GM19238 (cell line): ENCODE data around the gene PFN3.

ENCODE experiments used
- DNase-seq: peaks from one replicate; pipeline ENCODE4 v3.0.0; 2011; ENCODE audit warnings: low spot score; ENCODE audit not compliant: insufficient read length

PFN3 gene

DNA sequence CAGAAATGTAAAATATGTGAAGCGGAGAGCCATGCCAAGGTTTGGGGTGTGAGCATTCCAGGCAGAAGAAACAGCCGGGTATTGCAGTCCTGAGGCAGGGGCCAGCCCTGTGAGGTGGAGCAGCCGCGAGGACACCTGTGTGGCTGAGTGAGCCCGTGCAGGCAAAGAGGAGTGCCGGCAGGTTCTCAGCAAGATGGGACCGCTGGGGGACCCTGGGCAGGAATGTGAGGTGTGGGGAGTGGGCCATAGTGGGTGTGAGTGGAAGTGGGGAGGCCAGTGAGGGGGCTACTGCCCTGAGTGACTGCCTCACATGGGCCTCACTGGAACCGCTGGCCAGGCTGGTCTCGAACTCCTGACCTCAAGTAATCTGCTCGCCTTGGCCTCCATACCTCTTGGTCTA lies 38.0 kb upstream of the PFN3 start:
- DNase-seq, result no peak

GRCh38 chr5:177437623-177438022 lies 37.2 kb upstream of the PFN3 start:
- DNase-seq, result no peak

DNA sequence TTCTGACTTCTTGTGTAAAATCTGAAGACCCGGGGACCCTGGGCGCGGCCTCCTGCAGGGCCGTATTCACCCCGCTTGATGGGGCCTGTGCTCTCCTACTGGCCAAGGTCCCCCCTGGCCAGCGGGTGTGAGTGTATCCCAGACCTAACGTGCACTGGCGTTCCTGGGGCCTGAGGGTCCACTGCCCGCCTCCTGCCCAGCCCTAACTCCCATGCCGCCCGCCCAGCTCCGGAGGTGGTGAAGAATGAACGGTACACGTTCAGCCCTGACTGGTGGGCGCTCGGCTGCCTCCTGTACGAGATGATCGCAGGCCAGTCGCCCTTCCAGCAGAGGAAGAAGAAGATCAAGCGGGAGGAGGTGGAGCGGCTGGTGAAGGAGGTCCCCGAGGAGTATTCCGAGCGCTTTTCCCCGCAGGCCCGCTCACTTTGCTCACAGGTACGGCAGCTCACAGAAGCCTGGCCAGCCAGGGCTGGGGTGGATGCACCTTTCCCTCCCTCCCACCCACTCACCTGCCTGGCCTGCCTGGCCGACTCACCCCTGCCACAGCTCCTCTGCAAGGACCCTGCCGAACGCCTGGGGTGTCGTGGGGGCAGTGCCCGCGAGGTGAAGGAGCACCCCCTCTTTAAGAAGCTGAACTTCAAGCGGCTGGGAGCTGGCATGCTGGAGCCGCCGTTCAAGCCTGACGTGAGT lies 35.5 kb upstream of the PFN3 start:
- no peak for DNase-seq

GRCh38 chr5:177434942-177435738 lies 34.7 kb upstream of the PFN3 start:
- DNase-seq, result no peak

- DNase-seq, result no peak
Measured at GRCh38 chr5:177434437-177434836, 34.0 kb upstream of the PFN3 start.

- no peak for DNase-seq
Measured at GRCh38 chr5:177433658-177434217, 33.3 kb upstream of the PFN3 start.

DNA sequence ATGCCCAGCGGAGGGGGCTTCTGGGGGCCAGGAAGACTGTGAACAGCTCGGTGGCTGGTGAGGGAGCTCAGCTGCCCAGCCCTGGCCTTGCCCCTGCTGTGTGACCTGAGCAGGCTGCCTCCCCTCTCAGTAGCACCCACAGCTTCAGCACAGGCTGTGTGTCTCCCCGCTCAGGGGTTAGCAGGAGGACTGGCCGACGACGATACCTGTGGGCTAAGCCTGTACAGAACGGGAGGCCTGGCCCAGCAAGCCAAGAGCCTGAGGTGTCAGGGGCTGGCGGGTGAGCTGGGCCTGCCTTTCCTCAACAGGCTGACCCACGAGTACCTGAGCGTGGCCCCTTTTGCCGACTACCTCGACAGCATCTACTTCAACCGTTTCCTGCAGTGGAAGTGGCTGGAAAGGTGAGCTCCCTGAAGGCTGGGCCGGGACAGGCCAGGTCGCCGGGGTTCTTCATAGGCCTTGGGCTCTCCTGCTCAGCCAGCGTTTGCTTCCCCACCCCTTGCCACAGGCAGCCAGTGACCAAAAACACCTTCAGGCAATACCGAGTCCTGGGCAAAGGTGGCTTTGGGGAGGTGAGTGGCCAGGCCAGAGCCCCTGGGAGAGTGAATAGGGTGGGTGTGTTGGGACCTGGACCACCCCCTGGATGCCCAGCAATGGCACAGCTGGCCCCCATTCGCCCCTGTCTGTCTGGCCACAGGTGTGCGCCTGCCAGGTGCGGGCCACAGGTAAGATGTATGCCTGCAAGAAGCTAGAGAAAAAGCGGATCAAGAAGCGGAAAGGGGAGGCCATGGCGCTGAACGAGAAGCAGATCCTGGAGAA lies 32.6 kb upstream of the PFN3 start:
- no peak for DNase-seq

DNA sequence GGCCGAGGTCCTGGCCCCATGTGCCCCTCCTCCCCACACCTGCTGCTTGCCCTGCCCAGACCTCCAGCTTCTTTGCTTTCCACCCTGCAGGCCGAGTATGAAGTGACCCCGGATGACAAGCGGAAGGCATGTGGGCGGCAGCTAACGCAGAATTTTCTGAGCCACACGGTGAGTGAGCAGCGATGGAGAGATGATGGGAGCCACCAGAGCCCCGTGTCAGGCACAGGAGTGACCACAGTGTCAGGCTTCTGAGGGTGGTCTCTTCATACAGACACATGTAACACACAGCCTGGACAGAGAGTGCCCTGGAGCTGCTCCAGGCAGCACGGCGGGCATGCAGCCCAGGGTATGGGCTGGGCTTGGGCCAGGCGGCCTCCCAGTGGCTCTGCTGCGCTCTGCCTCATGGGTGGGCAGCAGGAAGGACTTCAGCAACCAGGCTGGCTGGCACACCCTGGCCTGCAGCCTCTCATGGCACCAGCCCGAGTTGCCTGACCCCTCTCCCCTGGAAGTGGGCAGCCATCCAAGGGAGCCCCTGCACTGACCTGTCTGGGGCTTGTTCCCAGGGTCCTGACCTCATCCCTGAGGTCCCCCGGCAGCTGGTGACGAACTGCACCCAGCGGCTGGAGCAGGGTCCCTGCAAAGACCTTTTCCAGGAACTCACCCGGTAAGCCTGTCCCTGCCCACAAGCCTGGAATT lies 31.8 kb upstream of the PFN3 start:
- no peak for DNase-seq

GRCh38 chr5:177431317-177432142 lies 31.1 kb upstream of the PFN3 start:
- peak; percentile 76 for DNase-seq

DNA sequence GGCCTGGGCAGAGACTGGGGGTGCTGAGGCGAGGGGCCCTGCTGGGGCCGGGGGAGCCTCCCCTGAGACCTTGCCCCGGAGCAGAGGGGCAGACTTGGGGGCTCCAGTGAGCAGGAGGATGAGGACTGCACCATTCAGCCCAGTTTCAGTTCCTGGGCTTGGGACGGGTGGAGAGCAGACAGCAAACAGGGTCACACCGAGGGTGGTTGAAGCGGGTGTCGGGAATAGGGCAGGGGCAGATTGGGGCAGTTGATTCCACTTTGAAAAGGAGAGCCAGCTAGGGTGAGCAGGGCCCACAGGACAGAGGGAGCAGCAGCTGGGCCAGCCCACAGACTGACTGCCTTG lies 30.5 kb upstream of the PFN3 start:
- no peak for DNase-seq

DNA sequence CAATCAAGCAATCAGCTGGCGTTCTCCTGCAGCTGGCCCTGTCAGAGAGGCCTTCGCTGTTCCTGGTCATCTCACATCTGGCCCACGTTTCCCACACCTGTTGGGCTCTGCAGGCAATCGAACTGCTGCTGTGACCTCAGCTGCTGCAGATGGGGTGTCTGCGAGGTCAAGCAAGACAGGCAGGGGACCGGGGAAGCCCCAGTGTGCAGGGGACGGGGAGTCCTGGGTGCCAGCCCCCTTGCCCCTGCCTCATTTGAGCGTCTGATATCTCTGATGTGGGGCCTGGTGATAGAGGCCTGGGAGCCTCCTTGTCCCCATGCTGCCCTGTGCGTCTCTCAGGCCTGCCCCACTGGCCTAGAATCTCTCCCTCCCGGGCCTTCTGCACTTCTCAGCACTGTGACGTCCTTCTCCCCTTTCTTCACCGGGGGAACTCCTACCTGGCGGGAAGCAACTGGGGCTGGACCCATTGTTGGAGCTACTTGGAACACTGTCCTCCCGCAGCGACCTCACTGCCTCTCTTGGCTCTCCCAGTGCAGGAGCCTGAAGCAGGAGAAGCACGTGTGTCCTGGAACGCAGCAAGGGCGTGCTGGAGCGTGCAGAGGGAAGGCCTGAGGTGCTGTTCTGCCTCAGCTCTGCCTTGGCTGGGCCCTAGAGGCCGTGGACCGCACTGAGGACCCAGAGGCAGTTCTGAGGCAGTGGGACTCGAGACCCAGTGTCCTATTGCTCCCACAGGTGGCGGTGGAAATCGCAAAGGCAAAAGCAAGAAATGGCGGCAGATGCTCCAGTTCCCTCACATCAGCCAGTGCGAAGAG lies 29.9 kb upstream of the PFN3 start:
- DNase-seq, result no peak

- peak; percentile 72 for DNase-seq
Measured at GRCh38 chr5:177429248-177430040, 29.0 kb upstream of the PFN3 start.

GRCh38 chr5:177428574-177429217 lies 28.2 kb upstream of the PFN3 start:
- DNase-seq, result no peak

DNA sequence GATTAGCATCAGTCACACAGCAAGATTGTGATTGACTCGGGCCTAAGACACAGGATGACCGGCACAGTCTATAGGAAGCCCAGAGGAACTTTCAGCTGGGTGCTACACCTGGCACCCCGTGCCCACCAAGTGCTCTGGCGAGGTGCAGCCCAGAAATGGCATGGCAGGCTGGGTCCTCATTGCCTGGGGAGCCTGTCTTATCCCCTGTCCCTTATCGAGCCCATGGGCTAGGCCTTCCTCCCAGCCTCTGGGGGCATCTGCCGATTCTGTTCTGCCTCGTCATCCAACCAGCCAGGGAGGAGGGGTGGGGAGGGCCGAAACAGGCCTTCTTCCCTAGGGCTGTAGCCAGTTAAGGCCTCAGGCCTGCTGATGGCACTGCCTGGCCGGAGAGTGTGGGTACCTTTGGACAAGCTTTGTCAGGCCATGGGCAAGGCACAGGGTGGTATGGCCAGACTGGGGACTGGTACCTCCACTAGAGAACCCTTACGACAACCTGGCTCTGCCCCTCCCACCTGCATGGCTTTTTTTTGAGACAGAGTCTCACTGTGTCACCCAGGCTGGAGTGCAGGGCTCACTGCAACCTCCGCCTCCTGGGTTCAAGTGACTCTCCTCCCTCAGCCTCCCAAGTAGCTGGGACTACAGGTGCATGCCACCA lies 27.6 kb upstream of the PFN3 start:
- DNase-seq, result no peak

DNA sequence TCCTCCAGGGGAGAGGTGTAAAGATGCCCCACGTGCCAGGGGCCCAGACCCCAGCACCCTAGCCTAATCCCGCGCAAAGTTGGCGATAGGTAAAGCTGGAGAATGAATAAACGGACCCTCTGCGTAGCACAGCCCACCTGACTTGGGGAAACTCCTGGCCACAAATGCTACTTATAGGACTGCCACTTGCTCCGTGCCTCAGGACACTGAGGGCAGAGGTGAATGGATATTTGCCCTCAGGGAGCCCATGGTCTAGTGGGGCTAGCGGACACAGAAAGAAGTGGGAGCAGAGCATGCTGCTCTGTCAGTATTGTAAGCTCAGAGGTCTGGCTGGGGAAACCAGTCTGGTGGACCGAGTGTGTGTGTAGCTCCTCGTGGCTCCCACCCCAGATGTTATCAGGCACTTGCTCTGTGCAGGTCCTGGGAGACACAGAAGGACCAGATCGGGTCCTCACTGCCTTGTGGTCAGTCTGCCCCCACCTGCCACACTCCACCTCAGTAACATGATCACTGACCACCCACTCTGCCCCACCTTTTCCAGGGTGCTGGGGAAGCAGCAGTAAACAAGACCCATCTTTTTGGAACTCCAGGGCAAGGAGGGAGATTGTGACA lies 26.9 kb upstream of the PFN3 start:
- no peak for DNase-seq

- no peak for DNase-seq
Measured at GRCh38 chr5:177426566-177427210, 26.2 kb upstream of the PFN3 start, which contains the start of gene GRK6. Gene GRK6 (plus strand): TSS chr5:177426676. CDS start chr5:177426846, 170 bp downstream.
